Measurements from ENCODE around the gene IL37. TPM values are rescaled to one million over a fixed set of nuclear protein-coding genes. Genes with fewer than 3 reads are reported as not detected.

The IL37 gene
- total and polyA plus RNA-seq, 2 experiments from 2014 or later: not detected

- Histone ChIP-seq H2AFZ (no peak overlapping the region), H3K79me2 (replicated peaks; ENCODE audit: insufficient read depth) (no peaks in the 10 kb centered on the region), H3K36me3 (ENCODE audit: insufficient read depth) (no peaks in the 10 kb centered on the region), H3K4me1 (ENCODE audit: insufficient read depth) (no peaks in the 10 kb centered on the region), H3F3A (replicated peaks; ENCODE audit: low read depth) (no peaks in the 10 kb centered on the region), H3K27me3 (ENCODE audit: insufficient read depth) (no peaks in the 10 kb centered on the region), H3K4me3 (no peak overlapping the region), H3K4me2 (no peak overlapping the region), H3K9me2 (ENCODE audit: insufficient read depth) (peaks cover 12% of the 10 kb centered on the region), H4K20me1 (replicated peaks; ENCODE audit: insufficient read depth) (no peaks in the 10 kb centered on the region), H3K27ac (ENCODE audit: low read depth) (no peak overlapping the region)
- no peaks in the 10 kb centered on the region; the same call in 2 of the 3 replicates for H3K36me3 Mint-ChIP-seq (ENCODE audit: low read depth)
- peaks cover 9% of the 10 kb centered on the region for H3K9me3 Mint-ChIP-seq
- H3K4me1 Mint-ChIP-seq: peaks cover 4% of the 10 kb centered on the region
- no peak overlapping the region for H3K4me3 Mint-ChIP-seq
- TF ChIP-seq STAT1 (IDR thresholded peaks at IDR 0.05; ENCODE audit: unreplicated experiment) (no peak), ZNF331 (CRISPR knock-in tag; IDR thresholded peaks at IDR 0.05; ENCODE audit: low read depth) (no peak), ETS1 (IDR thresholded peaks at IDR 0.05) (no peak), POLR2AphosphoS5 (IDR thresholded peaks at IDR 0.05; ENCODE audit: low read depth) (no peak), CTCF (conservative IDR thresholded peaks at IDR 0.05; ENCODE audit: low read depth in 2 of 2) (no peak), ZNF114 (CRISPR knock-in tag; IDR thresholded peaks at IDR 0.05) (no peak), JUNB (IDR thresholded peaks at IDR 0.05; ENCODE audit: unreplicated experiment) (no peak), EZH2 (IDR thresholded peaks at IDR 0.05; ENCODE audit: low read depth, unreplicated experiment) (no peak)
- TF ChIP-seq, protein P1, sequence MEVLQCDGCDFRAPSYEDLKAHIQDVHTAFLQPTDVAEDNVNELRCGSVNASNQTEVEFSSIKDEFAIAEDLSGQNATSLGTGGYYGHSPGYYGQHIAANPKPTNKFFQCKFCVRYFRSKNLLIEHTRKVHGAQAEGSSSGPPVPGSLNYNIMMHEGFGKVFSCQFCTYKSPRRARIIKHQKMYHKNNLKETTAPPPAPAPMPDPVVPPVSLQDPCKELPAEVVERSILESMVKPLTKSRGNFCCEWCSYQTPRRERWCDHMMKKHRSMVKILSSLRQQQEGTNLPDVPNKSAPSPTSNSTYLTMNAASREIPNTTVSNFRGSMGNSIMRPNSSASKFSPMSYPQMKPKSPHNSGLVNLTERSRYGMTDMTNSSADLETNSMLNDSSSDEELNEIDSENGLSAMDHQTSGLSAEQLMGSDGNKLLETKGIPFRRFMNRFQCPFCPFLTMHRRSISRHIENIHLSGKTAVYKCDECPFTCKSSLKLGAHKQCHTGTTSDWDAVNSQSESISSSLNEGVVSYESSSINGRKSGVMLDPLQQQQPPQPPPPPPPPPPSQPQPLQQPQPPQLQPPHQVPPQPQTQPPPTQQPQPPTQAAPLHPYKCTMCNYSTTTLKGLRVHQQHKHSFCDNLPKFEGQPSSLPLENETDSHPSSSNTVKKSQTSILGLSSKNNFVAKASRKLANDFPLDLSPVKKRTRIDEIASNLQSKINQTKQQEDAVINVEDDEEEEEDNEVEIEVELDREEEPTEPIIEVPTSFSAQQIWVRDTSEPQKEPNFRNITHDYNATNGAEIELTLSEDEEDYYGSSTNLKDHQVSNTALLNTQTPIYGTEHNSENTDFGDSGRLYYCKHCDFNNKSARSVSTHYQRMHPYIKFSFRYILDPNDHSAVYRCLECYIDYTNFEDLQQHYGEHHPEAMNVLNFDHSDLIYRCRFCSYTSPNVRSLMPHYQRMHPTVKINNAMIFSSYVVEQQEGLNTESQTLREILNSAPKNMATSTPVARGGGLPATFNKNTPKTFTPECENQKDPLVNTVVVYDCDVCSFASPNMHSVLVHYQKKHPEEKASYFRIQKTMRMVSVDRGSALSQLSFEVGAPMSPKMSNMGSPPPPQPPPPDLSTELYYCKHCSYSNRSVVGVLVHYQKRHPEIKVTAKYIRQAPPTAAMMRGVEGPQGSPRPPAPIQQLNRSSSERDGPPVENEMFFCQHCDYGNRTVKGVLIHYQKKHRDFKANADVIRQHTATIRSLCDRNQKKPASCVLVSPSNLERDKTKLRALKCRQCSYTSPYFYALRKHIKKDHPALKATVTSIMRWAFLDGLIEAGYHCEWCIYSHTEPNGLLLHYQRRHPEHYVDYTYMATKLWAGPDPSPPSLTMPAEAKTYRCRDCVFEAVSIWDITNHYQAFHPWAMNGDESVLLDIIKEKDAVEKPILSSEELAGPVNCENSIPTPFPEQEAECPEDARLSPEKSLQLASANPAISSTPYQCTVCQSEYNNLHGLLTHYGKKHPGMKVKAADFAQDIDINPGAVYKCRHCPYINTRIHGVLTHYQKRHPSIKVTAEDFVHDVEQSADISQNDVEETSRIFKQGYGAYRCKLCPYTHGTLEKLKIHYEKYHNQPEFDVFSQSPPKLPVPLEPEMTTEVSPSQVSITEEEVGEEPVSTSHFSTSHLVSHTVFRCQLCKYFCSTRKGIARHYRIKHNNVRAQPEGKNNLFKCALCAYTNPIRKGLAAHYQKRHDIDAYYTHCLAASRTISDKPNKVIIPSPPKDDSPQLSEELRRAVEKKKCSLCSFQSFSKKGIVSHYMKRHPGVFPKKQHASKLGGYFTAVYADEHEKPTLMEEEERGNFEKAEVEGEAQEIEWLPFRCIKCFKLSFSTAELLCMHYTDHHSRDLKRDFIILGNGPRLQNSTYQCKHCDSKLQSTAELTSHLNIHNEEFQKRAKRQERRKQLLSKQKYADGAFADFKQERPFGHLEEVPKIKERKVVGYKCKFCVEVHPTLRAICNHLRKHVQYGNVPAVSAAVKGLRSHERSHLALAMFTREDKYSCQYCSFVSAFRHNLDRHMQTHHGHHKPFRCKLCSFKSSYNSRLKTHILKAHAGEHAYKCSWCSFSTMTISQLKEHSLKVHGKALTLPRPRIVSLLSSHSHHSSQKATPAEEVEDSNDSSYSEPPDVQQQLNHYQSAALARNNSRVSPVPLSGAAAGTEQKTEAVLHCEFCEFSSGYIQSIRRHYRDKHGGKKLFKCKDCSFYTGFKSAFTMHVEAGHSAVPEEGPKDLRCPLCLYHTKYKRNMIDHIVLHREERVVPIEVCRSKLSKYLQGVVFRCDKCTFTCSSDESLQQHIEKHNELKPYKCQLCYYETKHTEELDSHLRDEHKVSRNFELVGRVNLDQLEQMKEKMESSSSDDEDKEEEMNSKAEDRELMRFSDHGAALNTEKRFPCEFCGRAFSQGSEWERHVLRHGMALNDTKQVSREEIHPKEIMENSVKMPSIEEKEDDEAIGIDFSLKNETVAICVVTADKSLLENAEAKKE (CRISPR knock-in tag; IDR thresholded peaks at IDR 0.05): no peak
- TF ChIP-seq, protein P2, sequence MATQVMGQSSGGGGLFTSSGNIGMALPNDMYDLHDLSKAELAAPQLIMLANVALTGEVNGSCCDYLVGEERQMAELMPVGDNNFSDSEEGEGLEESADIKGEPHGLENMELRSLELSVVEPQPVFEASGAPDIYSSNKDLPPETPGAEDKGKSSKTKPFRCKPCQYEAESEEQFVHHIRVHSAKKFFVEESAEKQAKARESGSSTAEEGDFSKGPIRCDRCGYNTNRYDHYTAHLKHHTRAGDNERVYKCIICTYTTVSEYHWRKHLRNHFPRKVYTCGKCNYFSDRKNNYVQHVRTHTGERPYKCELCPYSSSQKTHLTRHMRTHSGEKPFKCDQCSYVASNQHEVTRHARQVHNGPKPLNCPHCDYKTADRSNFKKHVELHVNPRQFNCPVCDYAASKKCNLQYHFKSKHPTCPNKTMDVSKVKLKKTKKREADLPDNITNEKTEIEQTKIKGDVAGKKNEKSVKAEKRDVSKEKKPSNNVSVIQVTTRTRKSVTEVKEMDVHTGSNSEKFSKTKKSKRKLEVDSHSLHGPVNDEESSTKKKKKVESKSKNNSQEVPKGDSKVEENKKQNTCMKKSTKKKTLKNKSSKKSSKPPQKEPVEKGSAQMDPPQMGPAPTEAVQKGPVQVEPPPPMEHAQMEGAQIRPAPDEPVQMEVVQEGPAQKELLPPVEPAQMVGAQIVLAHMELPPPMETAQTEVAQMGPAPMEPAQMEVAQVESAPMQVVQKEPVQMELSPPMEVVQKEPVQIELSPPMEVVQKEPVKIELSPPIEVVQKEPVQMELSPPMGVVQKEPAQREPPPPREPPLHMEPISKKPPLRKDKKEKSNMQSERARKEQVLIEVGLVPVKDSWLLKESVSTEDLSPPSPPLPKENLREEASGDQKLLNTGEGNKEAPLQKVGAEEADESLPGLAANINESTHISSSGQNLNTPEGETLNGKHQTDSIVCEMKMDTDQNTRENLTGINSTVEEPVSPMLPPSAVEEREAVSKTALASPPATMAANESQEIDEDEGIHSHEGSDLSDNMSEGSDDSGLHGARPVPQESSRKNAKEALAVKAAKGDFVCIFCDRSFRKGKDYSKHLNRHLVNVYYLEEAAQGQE (IDR thresholded peaks at IDR 0.05; ENCODE audit: unreplicated experiment): no peak
- DNase-seq (ENCODE audit: low spot score): no peak
- no peaks in the 10 kb centered on the region for H3K27me3 Mint-ChIP-seq (ENCODE audit: insufficient read depth, low read depth, poor library complexity)
- no peak overlapping the region for H3K27ac Mint-ChIP-seq
- no peak for ATAC-seq
Measured at GRCh38 chr2:112921982-112922381, 11.0 kb downstream of the IL37 start.
